ENCODE results near the gene SATB2. TPM values are rescaled to one million over a fixed set of nuclear protein-coding genes. Genes with fewer than 3 reads are reported as not detected.

SATB2 gene
- total RNA-seq, 1 donor from 2014 or later = 1.2 TPM

DNA sequence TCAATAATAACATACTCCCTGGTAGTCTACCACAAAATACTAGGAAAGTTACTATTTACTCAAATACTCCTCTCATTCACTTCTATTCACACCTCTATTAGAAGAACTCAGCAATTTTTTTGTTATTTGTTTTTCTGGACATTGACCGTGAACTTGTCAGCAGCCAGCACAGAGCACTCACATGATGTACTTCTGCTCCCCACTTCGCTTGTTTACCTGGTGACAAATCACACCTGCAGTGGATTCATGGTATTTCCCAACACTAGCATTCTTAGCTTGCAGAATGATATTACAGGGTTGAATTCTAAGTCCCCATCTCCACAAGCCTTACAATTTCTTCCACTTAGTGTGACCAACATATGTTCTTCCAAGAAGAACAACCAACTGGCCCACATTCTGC, 238.2 kb downstream of the SATB2 start:
- no peak for TF ChIP-seq CTCF (IDR thresholded peaks at IDR 0.05)
- Histone ChIP-seq H3K4me3 (no peak overlapping the region), H3K27me3 (no peaks in the 10 kb centered on the region), H3K9me3 (no peaks in the 10 kb centered on the region), H3K27ac (no peak overlapping the region), H3K36me3 (no peaks in the 10 kb centered on the region), H3K4me1 (peaks cover 0 to 4% of the 10 kb centered on the region in 2 donors)
- intact Hi-C loops (cut with DNase I) = no loop called here
- DNase-seq (ENCODE audit: low spot score in 2 of 2) = no peak

Measured in ascending aorta (tissue), 2 donors.